ENCODE results near the gene EEF2KMT.

EEF2KMT gene

GRCh38 chr16:5065326-5065725 is 32.3 kb downstream of the EEF2KMT start:
- TF ChIP-seq FOXM1 (IDR thresholded peaks at IDR 0.05; ENCODE audit: borderline replicate concordance, low read depth) (no peak), MAX (IDR thresholded peaks at IDR 0.05) (no peak), RAD21 (IDR thresholded peaks at IDR 0.05; ENCODE audit: low read depth) (no peak), CREB1 (IDR thresholded peaks at IDR 0.05; ENCODE audit: low read depth) (no peak), TCF12 (IDR thresholded peaks at IDR 0.05; ENCODE audit: low read depth) (no peak), TEAD4 (IDR thresholded peaks at IDR 0.05) (no peak), CEBPB (IDR thresholded peaks at IDR 0.05) (peak; percentile 49; the same call in 1 of the 2 replicates), TAF1 (IDR thresholded peaks at IDR 0.05; ENCODE audit: low read depth) (no peak)

- TF ChIP-seq CEBPB (IDR thresholded peaks at IDR 0.05) (no peak), TAF1 (IDR thresholded peaks at IDR 0.05; ENCODE audit: low read depth) (no peak), EGR1 (IDR thresholded peaks at IDR 0.05) (no peak), TCF12 (IDR thresholded peaks at IDR 0.05; ENCODE audit: low read depth) (no peak), TEAD4 (IDR thresholded peaks at IDR 0.05) (no peak), MAX (IDR thresholded peaks at IDR 0.05) (no peak), NFIC (IDR thresholded peaks at IDR 0.05) (no peak), FOXM1 (IDR thresholded peaks at IDR 0.05; ENCODE audit: borderline replicate concordance, low read depth) (no peak), YY1 (IDR thresholded peaks at IDR 0.05; ENCODE audit: low read depth) (no peak), RAD21 (IDR thresholded peaks at IDR 0.05; ENCODE audit: low read depth) (no peak), ZBTB7A (IDR thresholded peaks at IDR 0.05; ENCODE audit: low read depth) (no peak), USF1 (IDR thresholded peaks at IDR 0.05) (no peak), CREB1 (IDR thresholded peaks at IDR 0.05; ENCODE audit: low read depth) (no peak), EP300 (IDR thresholded peaks at IDR 0.05; ENCODE audit: borderline replicate concordance) (no peak), REST (IDR thresholded peaks at IDR 0.05; ENCODE audit: low read depth) (no peak)
These were observed 32.7 kb downstream of the EEF2KMT start for GRCh38 chr16:5064915-5065314.

- TF ChIP-seq EGR1 (IDR thresholded peaks at IDR 0.05) = no peak
- no peak for TF ChIP-seq ZBTB7A (IDR thresholded peaks at IDR 0.05; ENCODE audit: low read depth)
- no peak for TF ChIP-seq TCF12 (IDR thresholded peaks at IDR 0.05; ENCODE audit: low read depth)
- TF ChIP-seq MAX (IDR thresholded peaks at IDR 0.05) = no peak
- no peak for TF ChIP-seq CREB1 (IDR thresholded peaks at IDR 0.05; ENCODE audit: low read depth)
- no peak for TF ChIP-seq FOXM1 (IDR thresholded peaks at IDR 0.05; ENCODE audit: borderline replicate concordance, low read depth)
- no peak for TF ChIP-seq YY1 (IDR thresholded peaks at IDR 0.05; ENCODE audit: low read depth)
- TF ChIP-seq TEAD4 (IDR thresholded peaks at IDR 0.05) = no peak
- TF ChIP-seq EP300 (IDR thresholded peaks at IDR 0.05; ENCODE audit: borderline replicate concordance) = no peak
- TF ChIP-seq TAF1 (IDR thresholded peaks at IDR 0.05; ENCODE audit: low read depth) = no peak
- TF ChIP-seq USF1 (IDR thresholded peaks at IDR 0.05) = no peak
- no peak for TF ChIP-seq NFIC (IDR thresholded peaks at IDR 0.05)
- no peak for TF ChIP-seq CEBPB (IDR thresholded peaks at IDR 0.05)
These were observed 34.5 kb downstream of the EEF2KMT start for GRCh38 chr16:5062790-5063765.

- TF ChIP-seq RAD21 (IDR thresholded peaks at IDR 0.05; ENCODE audit: low read depth) (no peak), CEBPB (IDR thresholded peaks at IDR 0.05) (no peak)
These were observed 35.5 kb downstream of the EEF2KMT start for GRCh38 chr16:5062051-5062450.

- no peak for TF ChIP-seq TEAD4 (IDR thresholded peaks at IDR 0.05)
- no peak for TF ChIP-seq MAX (IDR thresholded peaks at IDR 0.05)
- no peak for TF ChIP-seq FOXM1 (IDR thresholded peaks at IDR 0.05; ENCODE audit: borderline replicate concordance, low read depth)
- no peak for TF ChIP-seq EP300 (IDR thresholded peaks at IDR 0.05; ENCODE audit: borderline replicate concordance)
- no peak for TF ChIP-seq TCF12 (IDR thresholded peaks at IDR 0.05; ENCODE audit: low read depth)
- no peak for TF ChIP-seq REST (IDR thresholded peaks at IDR 0.05; ENCODE audit: low read depth)
- TF ChIP-seq CEBPB (IDR thresholded peaks at IDR 0.05) = no peak
- TF ChIP-seq NFIC (IDR thresholded peaks at IDR 0.05) = no peak
- no peak for TF ChIP-seq CREB1 (IDR thresholded peaks at IDR 0.05; ENCODE audit: low read depth)
- no peak for TF ChIP-seq YY1 (IDR thresholded peaks at IDR 0.05; ENCODE audit: low read depth)
- TF ChIP-seq EGR1 (IDR thresholded peaks at IDR 0.05) = no peak
- no peak for TF ChIP-seq USF1 (IDR thresholded peaks at IDR 0.05)
- TF ChIP-seq ZBTB7A (IDR thresholded peaks at IDR 0.05; ENCODE audit: low read depth) = no peak
- TF ChIP-seq RAD21 (IDR thresholded peaks at IDR 0.05; ENCODE audit: low read depth) = no peak
- no peak for TF ChIP-seq TAF1 (IDR thresholded peaks at IDR 0.05; ENCODE audit: low read depth)
These were observed 37.4 kb downstream of the EEF2KMT start for GRCh38 chr16:5060073-5060641.

All from Ishikawa (cell line).